ENCODE data around the gene UGT1A8.

The UGT1A8 gene

DNA sequence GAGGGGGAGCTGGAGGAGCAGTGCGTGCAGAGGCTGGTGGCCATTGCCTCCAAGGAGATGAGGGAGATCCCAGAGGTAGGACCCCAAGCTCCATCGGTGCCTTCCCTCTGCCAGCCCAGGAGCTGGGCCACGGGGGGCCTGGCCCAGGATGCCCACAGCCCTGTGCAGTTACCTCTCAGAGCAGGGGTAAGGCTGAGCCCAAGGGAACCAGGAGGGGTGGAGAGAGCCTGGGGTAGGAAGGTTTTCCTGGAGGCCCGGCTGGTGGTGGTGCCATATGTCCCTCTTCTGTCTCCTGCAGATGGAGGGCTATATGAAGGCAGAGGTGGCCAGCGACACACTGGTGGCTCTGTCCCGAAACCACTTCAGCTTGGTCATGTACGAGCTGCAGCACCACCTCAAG lies 172.1 kb downstream of the UGT1A8 start:
- ChIA-PET CTCF (no interaction called here), POLR2A (no interaction called here)
- no peaks in the 10 kb centered on the region for H3K4me1 ChIP-seq (ENCODE audit: control extremely low read depth in 1 of 4, control insufficient read depth in 4 of 4, insufficient read depth in 4 of 4, low read length in 3 of 4)
- no peak for DNase-seq
- no peak overlapping the region for H3K27ac ChIP-seq (ENCODE audit: insufficient read depth in 1 of 2, low read depth in 1 of 2, low read length in 2 of 2, poor library complexity in 1 of 2, severe bottlenecking in 2 of 2)
- peaks cover 0 to 4% (median 0%) of the 10 kb centered on the region in 5 experiments for H3K27me3 ChIP-seq (replicated peaks in 2 of 5; ENCODE audit: control insufficient read depth in 4 of 5, insufficient read depth in 5 of 5, low read length in 4 of 5)
- no peaks in the 10 kb centered on the region for H3K36me3 ChIP-seq (ENCODE audit: control insufficient read depth in 4 of 4, insufficient read depth in 4 of 4, low read length in 3 of 4)
- no peak overlapping the region for H3K4me3 ChIP-seq (ENCODE audit: control insufficient read depth in 1 of 7, extremely low read depth in 1 of 7, insufficient read depth in 4 of 7, low read depth in 2 of 7, low read length in 6 of 7)
- peaks cover 0 to 7% (median 0%) of the 10 kb centered on the region in 5 experiments for H3K9me3 ChIP-seq (ENCODE audit: control extremely low read depth in 1 of 5, control insufficient read depth in 4 of 5, insufficient read depth in 2 of 5, low read depth in 1 of 5, low read length in 4 of 5)
- WGBS (ENCODE audit: insufficient coverage), result 98% methylated on average over 5 of the region's 7 CpGs

DNA sequence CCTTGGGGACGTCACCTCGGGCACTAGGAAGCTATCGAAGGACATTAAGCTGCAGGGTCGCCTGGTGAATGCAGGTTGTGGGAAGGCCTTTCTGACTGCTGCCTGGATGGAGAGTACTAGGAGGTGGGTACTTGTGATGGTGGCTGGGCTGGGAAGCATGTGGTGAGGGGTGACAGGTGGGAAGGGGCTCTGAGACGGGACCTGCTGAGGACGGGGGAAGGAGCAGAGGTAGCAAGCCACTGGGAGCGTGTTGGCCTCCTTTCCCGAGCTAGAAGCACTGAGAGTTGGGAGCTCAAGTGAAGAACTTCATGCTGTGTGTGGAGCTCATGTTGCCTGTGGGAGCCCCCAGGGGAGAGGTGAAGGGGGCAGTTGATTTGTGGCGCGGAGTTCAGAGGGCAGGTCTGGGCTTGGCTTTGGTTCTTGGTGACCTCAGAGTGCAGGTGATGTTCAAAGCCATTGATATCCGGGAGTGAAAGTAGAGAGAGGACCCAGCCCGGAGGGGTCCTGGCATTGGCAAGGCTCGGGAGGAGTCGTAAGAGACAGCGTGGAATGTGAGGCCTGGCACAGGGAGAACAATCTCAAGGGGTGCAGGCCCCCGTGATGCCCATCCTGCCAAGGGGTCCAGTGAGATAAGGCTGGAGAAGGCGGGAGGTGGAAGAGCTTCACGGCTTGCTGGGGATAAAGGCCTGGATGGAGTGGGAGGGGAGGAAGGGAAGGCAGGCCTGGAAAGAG lies 173.9 kb downstream of the UGT1A8 start:
- Histone ChIP-seq H3K27me3 (replicated peaks in 2 of 5; ENCODE audit: control insufficient read depth in 4 of 5, insufficient read depth in 5 of 5, low read length in 4 of 5) (peaks cover 0 to 4% (median 0%) of the 10 kb centered on the region in 5 experiments), H3K36me3 (ENCODE audit: control insufficient read depth in 4 of 4, insufficient read depth in 4 of 4, low read length in 3 of 4) (no peaks in the 10 kb centered on the region), H3K9me3 (ENCODE audit: control extremely low read depth in 1 of 5, control insufficient read depth in 4 of 5, insufficient read depth in 2 of 5, low read depth in 1 of 5, low read length in 4 of 5) (no peaks in the 10 kb centered on the region), H3K27ac (ENCODE audit: insufficient read depth in 1 of 2, low read depth in 1 of 2, low read length in 2 of 2, poor library complexity in 1 of 2, severe bottlenecking in 2 of 2) (no peak overlapping the region), H3K4me3 (ENCODE audit: control insufficient read depth in 1 of 7, extremely low read depth in 1 of 7, insufficient read depth in 4 of 7, low read depth in 2 of 7, low read length in 6 of 7) (no peak overlapping the region), H3K4me1 (ENCODE audit: control extremely low read depth in 1 of 4, control insufficient read depth in 4 of 4, insufficient read depth in 4 of 4, low read length in 3 of 4) (no peaks in the 10 kb centered on the region)
- ChIA-PET CTCF (no interaction called here), POLR2A (no interaction called here)
- 94% methylated on average over 16 of the region's 18 CpGs for WGBS (ENCODE audit: insufficient coverage)
- DNase-seq, result no peak

DNA sequence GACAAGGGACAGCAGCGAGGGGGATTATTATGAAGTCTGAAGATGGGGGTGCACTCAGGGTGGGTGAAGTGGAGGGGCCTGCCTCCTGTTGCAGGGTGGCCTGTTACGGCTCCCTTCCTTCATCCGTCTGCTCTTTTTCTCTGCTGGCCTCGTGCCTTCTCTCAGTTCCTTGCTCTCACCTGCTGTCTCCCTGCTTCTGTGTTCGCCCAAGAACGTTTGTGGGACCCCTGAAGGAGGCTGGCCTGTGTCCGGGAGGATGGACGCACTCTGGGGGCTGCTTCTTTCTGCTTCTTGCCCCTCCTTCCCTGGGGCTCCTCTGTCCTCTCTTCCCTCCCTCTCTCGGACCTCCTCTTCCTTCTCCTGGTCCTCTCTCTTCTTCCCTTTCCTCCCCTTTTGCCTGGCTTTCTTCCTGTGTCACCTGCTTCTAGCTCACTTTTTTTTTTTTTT lies 174.5 kb downstream of the UGT1A8 start:
- H3K4me3 ChIP-seq (ENCODE audit: control insufficient read depth in 1 of 7, extremely low read depth in 1 of 7, insufficient read depth in 4 of 7, low read depth in 2 of 7, low read length in 6 of 7), result no peak overlapping the region
- peaks cover 0 to 4% (median 0%) of the 10 kb centered on the region in 5 experiments for H3K27me3 ChIP-seq (replicated peaks in 2 of 5; ENCODE audit: control insufficient read depth in 4 of 5, insufficient read depth in 5 of 5, low read length in 4 of 5)
- CTCF ChIA-PET, result no interaction called here
- no peak for DNase-seq
- WGBS (ENCODE audit: insufficient coverage), result 94% methylated on average over 9 of the region's 9 CpGs
- no peaks in the 10 kb centered on the region for H3K9me3 ChIP-seq (ENCODE audit: control extremely low read depth in 1 of 5, control insufficient read depth in 4 of 5, insufficient read depth in 2 of 5, low read depth in 1 of 5, low read length in 4 of 5)
- H3K4me1 ChIP-seq (ENCODE audit: control extremely low read depth in 1 of 4, control insufficient read depth in 4 of 4, insufficient read depth in 4 of 4, low read length in 3 of 4), result no peaks in the 10 kb centered on the region
- POLR2A ChIA-PET, result no interaction called here
- H3K36me3 ChIP-seq (ENCODE audit: control insufficient read depth in 4 of 4, insufficient read depth in 4 of 4, low read length in 3 of 4), result no peaks in the 10 kb centered on the region
- H3K27ac ChIP-seq (ENCODE audit: insufficient read depth in 1 of 2, low read depth in 1 of 2, low read length in 2 of 2, poor library complexity in 1 of 2, severe bottlenecking in 2 of 2), result no peak overlapping the region

DNA sequence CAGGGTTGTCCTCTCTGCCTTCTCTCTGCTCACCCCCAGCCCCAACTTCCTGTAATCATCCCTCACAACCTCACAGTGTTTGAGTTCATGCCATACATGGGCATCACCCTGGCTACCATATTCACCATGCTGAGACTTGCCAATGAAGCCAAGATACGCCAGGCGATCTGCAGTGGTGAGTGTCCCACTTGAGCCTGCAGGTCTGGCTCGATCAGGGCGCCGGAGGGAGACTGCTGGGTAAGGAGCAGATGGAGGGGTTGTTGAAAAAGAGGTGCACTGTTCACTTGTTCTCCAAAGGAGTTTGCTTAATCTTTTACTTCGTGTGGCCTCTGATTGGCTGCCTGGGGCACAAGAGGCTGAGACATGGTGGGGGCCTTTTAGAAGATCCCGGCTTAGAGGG lies 175.3 kb downstream of the UGT1A8 start:
- Histone ChIP-seq H3K4me1 (ENCODE audit: control extremely low read depth in 1 of 4, control insufficient read depth in 4 of 4, insufficient read depth in 4 of 4, low read length in 3 of 4) (no peaks in the 10 kb centered on the region), H3K9me3 (ENCODE audit: control extremely low read depth in 1 of 5, control insufficient read depth in 4 of 5, insufficient read depth in 2 of 5, low read depth in 1 of 5, low read length in 4 of 5) (no peaks in the 10 kb centered on the region), H3K27me3 (replicated peaks in 2 of 5; ENCODE audit: control insufficient read depth in 4 of 5, insufficient read depth in 5 of 5, low read length in 4 of 5) (peaks cover 0 to 4% (median 0%) of the 10 kb centered on the region in 5 experiments), H3K27ac (ENCODE audit: insufficient read depth in 1 of 2, low read depth in 1 of 2, low read length in 2 of 2, poor library complexity in 1 of 2, severe bottlenecking in 2 of 2) (no peak overlapping the region), H3K4me3 (ENCODE audit: control insufficient read depth in 1 of 7, extremely low read depth in 1 of 7, insufficient read depth in 4 of 7, low read depth in 2 of 7, low read length in 6 of 7) (no peak overlapping the region), H3K36me3 (ENCODE audit: control insufficient read depth in 4 of 4, insufficient read depth in 4 of 4, low read length in 3 of 4) (no peaks in the 10 kb centered on the region)
- 98% methylated on average over 7 of the region's 7 CpGs for WGBS (ENCODE audit: insufficient coverage)
- POLR2A ChIA-PET, result no interaction called here
- CTCF ChIA-PET, result no interaction called here
- no peak for DNase-seq

DNA sequence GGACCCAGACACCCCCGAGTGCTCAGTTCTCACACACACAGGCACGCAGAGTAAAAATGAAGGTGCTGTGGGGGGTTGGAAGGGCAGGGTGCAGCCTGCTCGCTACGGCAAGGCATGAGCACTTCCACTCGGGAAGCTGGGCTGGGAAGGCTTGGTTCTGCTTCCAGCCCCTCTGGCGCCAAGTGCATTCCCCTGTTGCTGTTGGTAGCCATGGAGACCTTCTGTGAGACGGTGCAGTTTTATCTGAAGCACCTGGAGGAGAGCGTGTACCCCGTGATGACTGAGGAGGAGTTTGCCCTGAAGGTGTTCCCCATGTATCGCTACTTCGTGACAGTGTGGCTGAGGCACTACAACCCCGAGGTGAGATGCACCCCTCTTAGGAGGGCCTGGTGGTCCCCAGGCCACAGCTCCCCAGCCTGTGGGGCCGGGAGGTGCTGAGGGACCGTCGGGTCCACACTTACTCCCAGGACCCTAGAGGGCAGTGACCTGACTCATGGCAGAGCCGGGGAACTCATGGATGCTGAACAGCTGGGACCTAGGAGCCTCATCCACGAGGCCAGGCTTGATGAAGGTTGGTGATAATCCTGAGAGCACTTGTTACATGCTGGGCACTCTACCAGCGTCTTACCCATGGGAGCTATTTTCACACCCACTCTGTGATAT lies 176.2 kb downstream of the UGT1A8 start:
- ChIA-PET CTCF (no interaction called here), POLR2A (no interaction called here)
- WGBS (ENCODE audit: insufficient coverage), result 86% methylated on average over 16 of the region's 18 CpGs

DNA sequence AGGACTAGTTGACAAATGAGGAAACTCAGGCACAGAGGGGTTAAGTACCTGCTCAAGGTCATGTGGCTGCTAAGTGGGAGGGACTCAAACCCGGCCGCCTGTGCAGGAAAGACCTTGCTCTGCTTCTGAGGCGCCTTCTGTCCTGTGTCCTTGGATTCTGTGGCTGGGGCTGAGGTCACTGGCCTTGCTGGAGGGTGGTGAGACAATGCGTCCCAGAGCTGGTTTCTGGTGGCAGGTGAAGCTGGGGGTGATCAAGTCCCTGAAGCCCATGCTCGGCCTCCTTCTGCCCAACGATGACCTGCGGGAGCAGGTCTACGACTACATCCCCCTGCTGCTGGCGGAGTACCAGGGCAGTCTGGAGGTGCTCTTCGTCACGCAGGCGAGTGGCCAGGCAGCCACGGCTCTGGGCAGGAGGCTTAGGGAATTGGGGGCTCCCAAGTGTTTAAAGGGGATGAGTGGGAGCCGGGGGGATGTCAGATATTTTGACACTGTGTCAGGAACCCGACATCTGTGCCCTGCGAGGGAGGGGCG lies 176.8 kb downstream of the UGT1A8 start:
- no peaks in the 10 kb centered on the region for H3K4me1 ChIP-seq (ENCODE audit: control extremely low read depth in 1 of 4, control insufficient read depth in 4 of 4, insufficient read depth in 4 of 4, low read length in 3 of 4)
- no peaks in the 10 kb centered on the region for H3K9me3 ChIP-seq (ENCODE audit: control extremely low read depth in 1 of 5, control insufficient read depth in 4 of 5, insufficient read depth in 2 of 5, low read depth in 1 of 5, low read length in 4 of 5)
- no peak for DNase-seq
- H3K27ac ChIP-seq (ENCODE audit: insufficient read depth in 1 of 2, low read depth in 1 of 2, low read length in 2 of 2, poor library complexity in 1 of 2, severe bottlenecking in 2 of 2), result no peak overlapping the region
- POLR2A ChIA-PET, result no interaction called here
- 87% methylated on average over 16 of the region's 17 CpGs for WGBS (ENCODE audit: insufficient coverage)
- H3K36me3 ChIP-seq (ENCODE audit: control insufficient read depth in 4 of 4, insufficient read depth in 4 of 4, low read length in 3 of 4), result no peaks in the 10 kb centered on the region
- CTCF ChIA-PET, result no interaction called here
- peaks cover 0 to 4% (median 0%) of the 10 kb centered on the region in 5 experiments for H3K27me3 ChIP-seq (replicated peaks in 2 of 5; ENCODE audit: control insufficient read depth in 4 of 5, insufficient read depth in 5 of 5, low read length in 4 of 5)
- H3K4me3 ChIP-seq (ENCODE audit: control insufficient read depth in 1 of 7, extremely low read depth in 1 of 7, insufficient read depth in 4 of 7, low read depth in 2 of 7, low read length in 6 of 7), result no peak overlapping the region

More for the DNA sequence above, 176.2 kb downstream of the UGT1A8 start:
- Histone ChIP-seq H3K27ac (ENCODE audit: insufficient read depth in 1 of 2, low read depth in 1 of 2, low read length in 2 of 2, poor library complexity in 1 of 2, severe bottlenecking in 2 of 2) (no peak overlapping the region), H3K9me3 (ENCODE audit: control extremely low read depth in 1 of 5, control insufficient read depth in 4 of 5, insufficient read depth in 2 of 5, low read depth in 1 of 5, low read length in 4 of 5) (no peaks in the 10 kb centered on the region), H3K27me3 (replicated peaks in 2 of 5; ENCODE audit: control insufficient read depth in 4 of 5, insufficient read depth in 5 of 5, low read length in 4 of 5) (peaks cover 0 to 4% (median 0%) of the 10 kb centered on the region in 5 experiments), H3K36me3 (ENCODE audit: control insufficient read depth in 4 of 4, insufficient read depth in 4 of 4, low read length in 3 of 4) (no peaks in the 10 kb centered on the region), H3K4me3 (ENCODE audit: control insufficient read depth in 1 of 7, extremely low read depth in 1 of 7, insufficient read depth in 4 of 7, low read depth in 2 of 7, low read length in 6 of 7) (no peak overlapping the region), H3K4me1 (ENCODE audit: control extremely low read depth in 1 of 4, control insufficient read depth in 4 of 4, insufficient read depth in 4 of 4, low read length in 3 of 4) (no peaks in the 10 kb centered on the region)
- DNase-seq, result no peak

DNA sequence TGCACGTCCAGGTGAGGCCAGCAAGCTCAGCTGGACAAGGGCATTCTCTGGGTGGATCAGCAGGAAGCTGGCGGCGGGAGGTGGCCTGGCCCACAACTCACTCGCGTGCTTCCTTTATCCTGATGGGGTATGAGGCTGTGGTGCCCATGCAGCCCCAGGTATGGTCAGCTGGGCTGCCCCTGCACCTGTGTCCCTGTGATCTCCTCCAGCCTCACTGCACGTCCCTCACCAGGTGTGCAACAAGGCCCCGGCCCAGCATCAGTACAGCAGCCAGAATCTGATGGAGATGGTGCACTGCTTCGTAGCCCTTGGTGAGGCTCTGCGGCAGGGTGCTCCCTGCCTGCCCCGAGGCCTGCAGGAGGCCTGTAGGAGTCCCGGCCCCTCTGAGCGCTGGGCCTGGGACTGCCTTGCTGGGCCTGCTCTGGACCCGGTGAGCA lies 178.3 kb downstream of the UGT1A8 start:
- Histone ChIP-seq H3K27me3 (replicated peaks in 2 of 5; ENCODE audit: control insufficient read depth in 4 of 5, insufficient read depth in 5 of 5, low read length in 4 of 5) (peaks cover 0 to 4% (median 0%) of the 10 kb centered on the region in 5 experiments), H3K36me3 (ENCODE audit: control insufficient read depth in 4 of 4, insufficient read depth in 4 of 4, low read length in 3 of 4) (no peaks in the 10 kb centered on the region), H3K4me1 (ENCODE audit: control extremely low read depth in 1 of 4, control insufficient read depth in 4 of 4, insufficient read depth in 4 of 4, low read length in 3 of 4) (no peaks in the 10 kb centered on the region), H3K9me3 (ENCODE audit: control extremely low read depth in 1 of 5, control insufficient read depth in 4 of 5, insufficient read depth in 2 of 5, low read depth in 1 of 5, low read length in 4 of 5) (no peaks in the 10 kb centered on the region), H3K27ac (ENCODE audit: insufficient read depth in 1 of 2, low read depth in 1 of 2, low read length in 2 of 2, poor library complexity in 1 of 2, severe bottlenecking in 2 of 2) (no peak overlapping the region), H3K4me3 (ENCODE audit: control insufficient read depth in 1 of 7, extremely low read depth in 1 of 7, insufficient read depth in 4 of 7, low read depth in 2 of 7, low read length in 6 of 7) (no peak overlapping the region)
- DNase-seq, result no peak
- ChIA-PET CTCF (no interaction called here), POLR2A (no interaction called here)
- 97% methylated on average over 13 of the region's 13 CpGs for WGBS (ENCODE audit: insufficient coverage)

All from common myeloid progenitor, CD34-positive (primary cell).